ENCODE data around the gene CHRDL2. TPM values are rescaled to one million over a fixed set of nuclear protein-coding genes. Genes with fewer than 3 reads are reported as not detected.

The CHRDL2 gene
- total and polyA plus RNA-seq, 2 of the 13 experiments (the other 11 are each of a cell fraction or from before 2014, with no cell fraction given), result 0.04 TPM; not detected in 1

DNA sequence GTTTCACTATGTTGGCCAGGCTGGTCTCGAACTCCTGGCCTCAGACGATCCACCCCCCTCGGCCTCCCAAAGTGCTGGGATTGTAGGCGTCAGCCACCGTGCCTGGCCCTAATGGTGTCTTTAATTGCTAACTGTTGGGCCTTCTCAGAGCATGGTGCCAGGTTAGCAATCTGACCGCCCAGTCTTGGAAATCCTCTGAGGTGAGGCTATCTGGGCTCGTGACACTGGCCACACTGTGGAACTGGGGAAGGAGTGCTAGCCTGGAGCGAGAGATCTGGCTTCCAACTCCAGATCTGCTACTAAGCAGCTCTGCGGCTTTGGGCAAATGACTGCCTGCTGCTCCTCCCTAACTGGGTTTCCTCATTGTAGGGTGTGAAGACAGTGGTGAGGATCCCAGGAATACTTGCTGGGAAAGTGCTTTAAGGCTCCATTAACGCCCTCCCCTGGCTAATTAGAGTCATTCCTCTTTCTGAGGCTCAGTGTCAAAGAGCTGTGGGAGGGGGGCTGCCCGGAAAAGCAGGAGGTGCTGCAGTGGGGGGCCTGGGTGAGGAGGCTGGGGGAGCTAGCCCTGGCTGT is 35.4 kb downstream of the CHRDL2 start:
- H3K4me1 ChIP-seq (ENCODE audit: insufficient read depth, low read length), result peaks cover 26% of the 10 kb centered on the region
- POLR2A ChIA-PET, result interaction anchor here (1.2 kb wide), 1 partner anchor 39 kb away, joined by 3 read pairs; no protein-coding TSS in a partner anchor
- no peaks in the 10 kb centered on the region for H3K79me2 ChIP-seq (ENCODE audit: insufficient read depth, low read length)
- H3K27ac ChIP-seq (ENCODE audit: extremely low read length, insufficient read depth, low read length), result no peak overlapping the region
- no peaks in the 10 kb centered on the region for H3K36me3 ChIP-seq (replicated peaks in 1 of 2; ENCODE audit: control insufficient read depth in 1 of 2, insufficient read depth in 2 of 2, low read length in 2 of 2)
- FAIRE-seq (no peak), ATAC-seq (no peak), DNase-seq (ENCODE audit: low spot score) (no peak)
- CTCF ChIA-PET (ENCODE audit: low intra/inter-chr PET ratio, low total read pairs), result no interaction called here
- intact Hi-C loops (cut with micrococcal nuclease; ENCODE audit: unreplicated experiment) (no loop called here), in situ Hi-C loops (cut with HindIII; ENCODE audit: extremely low pct_ligation_motif_present, low pct_unique_long_range_greater_than_20kb) (no loop called here)
- H3K4me2 ChIP-seq (ENCODE audit: low read depth, low read length), result no peak overlapping the region; the same call in 1 of the 2 replicates
- no peak overlapping the region for H3K9ac ChIP-seq (ENCODE audit: insufficient read depth, low read depth, low read length)
- TF ChIP-seq JARID2 (CRISPR knock-in tag; IDR thresholded peaks at IDR 0.05; ENCODE audit: insufficient replicate concordance) (no peak), PRMT3 (CRISPR knock-in tag; IDR thresholded peaks at IDR 0.05; ENCODE audit: borderline replicate concordance, low read depth) (no peak), KLF15 (CRISPR knock-in tag; IDR thresholded peaks at IDR 0.05; ENCODE audit: borderline replicate concordance) (no peak), GTF2F1 (IDR thresholded peaks at IDR 0.05; ENCODE audit: low read length) (no peak), ZNF569 (CRISPR knock-in tag; IDR thresholded peaks at IDR 0.05; ENCODE audit: borderline replicate concordance) (no peak), NFE2L2 (IDR thresholded peaks at IDR 0.05; ENCODE audit: low read length) (no peak)
- TF ChIP-seq, protein P1, sequence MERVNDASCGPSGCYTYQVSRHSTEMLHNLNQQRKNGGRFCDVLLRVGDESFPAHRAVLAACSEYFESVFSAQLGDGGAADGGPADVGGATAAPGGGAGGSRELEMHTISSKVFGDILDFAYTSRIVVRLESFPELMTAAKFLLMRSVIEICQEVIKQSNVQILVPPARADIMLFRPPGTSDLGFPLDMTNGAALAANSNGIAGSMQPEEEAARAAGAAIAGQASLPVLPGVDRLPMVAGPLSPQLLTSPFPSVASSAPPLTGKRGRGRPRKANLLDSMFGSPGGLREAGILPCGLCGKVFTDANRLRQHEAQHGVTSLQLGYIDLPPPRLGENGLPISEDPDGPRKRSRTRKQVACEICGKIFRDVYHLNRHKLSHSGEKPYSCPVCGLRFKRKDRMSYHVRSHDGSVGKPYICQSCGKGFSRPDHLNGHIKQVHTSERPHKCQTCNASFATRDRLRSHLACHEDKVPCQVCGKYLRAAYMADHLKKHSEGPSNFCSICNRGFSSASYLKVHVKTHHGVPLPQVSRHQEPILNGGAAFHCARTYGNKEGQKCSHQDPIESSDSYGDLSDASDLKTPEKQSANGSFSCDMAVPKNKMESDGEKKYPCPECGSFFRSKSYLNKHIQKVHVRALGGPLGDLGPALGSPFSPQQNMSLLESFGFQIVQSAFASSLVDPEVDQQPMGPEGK (CRISPR knock-in tag; IDR thresholded peaks at IDR 0.05), result no peak
- H3K27me3 ChIP-seq (ENCODE audit: control insufficient read depth in 1 of 2, insufficient read depth in 2 of 2, low read length in 2 of 2), result peaks cover 0 to 29% of the 10 kb centered on the region in 2 experiments; a peak in 3 of 5 replicates
- 55% methylated on average over 10 of the region's 11 CpGs for WGBS (ENCODE audit: low lambda C conversion rate)
- no peak overlapping the region for H3K4me3 ChIP-seq (replicated peaks in 1 of 3; ENCODE audit: insufficient read depth in 1 of 3, low read depth in 2 of 3, low read length in 3 of 3)
- H3K9me3 ChIP-seq (ENCODE audit: low read length), result no peaks in the 10 kb centered on the region
- BruUV-seq (replicated peaks), result no TSS peak
- H4K20me1 ChIP-seq (ENCODE audit: insufficient read depth, low read length), result no peaks in the 10 kb centered on the region
- H2AFZ ChIP-seq (ENCODE audit: low read length), result no peak overlapping the region
